Mesodermal cell (in vitro differentiated cells): ENCODE data around the gene DRG2.

Experiments used
- H3K27ac ChIP-seq: 2 replicates; pipeline ENCODE4 v1.7.0; 2013; ENCODE audit warnings: mild to moderate bottlenecking, low read depth, low read length, moderate library complexity; ENCODE audit not compliant: severe bottlenecking
- H3K36me3 ChIP-seq: 2 replicates; pipeline ENCODE4 v1.7.1; 2013; ENCODE audit warnings: mild to moderate bottlenecking, low read length, moderate library complexity; ENCODE audit not compliant: control insufficient read depth, insufficient read depth
- H3K4me1 ChIP-seq: one replicate; pipeline ENCODE4 v1.7.1; 2013; ENCODE audit warnings: mild to moderate bottlenecking, low read length; ENCODE audit not compliant: insufficient read depth, control insufficient read depth, poor library complexity, severe bottlenecking
- H3K4me3 ChIP-seq: 2 replicates; pipeline ENCODE4 v1.7.0; 2013; ENCODE audit warnings: low read length, control low read depth, mild to moderate bottlenecking; ENCODE audit not compliant: insufficient read depth, poor library complexity, severe bottlenecking; ENCODE audit errors: extremely low read depth
- H3K9me3 ChIP-seq: 2 replicates; pipeline ENCODE4 v1.7.1; 2013; ENCODE audit warnings: mild to moderate bottlenecking, low read length, moderate library complexity; ENCODE audit not compliant: control insufficient read depth
- WGBS, 2 experiments: methylation state at CpG; one replicate each; pipeline ENCODE4 v1.1.5; 2013; ENCODE audit warnings: missing lambda C conversion rate in 2 of 2; ENCODE audit not compliant: insufficient coverage in 2 of 2; 5-methylcytosine and 5-hydroxymethylcytosine counted together

DRG2 gene

DNA sequence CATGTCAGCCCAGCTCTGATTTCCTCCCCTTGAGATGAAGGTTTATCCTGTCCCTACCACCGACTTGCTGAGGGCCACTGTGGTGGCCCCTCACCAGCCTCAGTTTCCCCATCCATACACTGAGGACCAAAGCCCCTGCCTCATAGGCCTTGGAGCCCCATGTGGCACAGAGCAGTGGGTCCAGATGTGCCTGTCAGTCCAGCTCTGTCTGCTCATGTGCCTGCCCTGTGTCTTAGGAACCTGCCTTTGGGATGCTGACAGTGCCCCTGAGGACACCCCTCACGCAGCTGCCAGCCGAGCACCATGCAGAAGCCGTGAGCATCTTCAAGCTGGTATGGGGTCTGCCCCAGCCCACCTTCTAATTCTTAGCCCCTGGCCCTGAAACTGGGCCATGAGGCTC, 56.5 kb downstream of the DRG2 start:
- Histone ChIP-seq H3K9me3 (no peaks in the 10 kb centered on the region), H3K27ac (no peak overlapping the region), H3K4me3 (no peak overlapping the region), H3K4me1 (no peaks in the 10 kb centered on the region), H3K36me3 (no peaks in the 10 kb centered on the region)
- 77 to 88% methylated on average over 4 of the region's 4 CpGs for WGBS, 2 experiments

DNA sequence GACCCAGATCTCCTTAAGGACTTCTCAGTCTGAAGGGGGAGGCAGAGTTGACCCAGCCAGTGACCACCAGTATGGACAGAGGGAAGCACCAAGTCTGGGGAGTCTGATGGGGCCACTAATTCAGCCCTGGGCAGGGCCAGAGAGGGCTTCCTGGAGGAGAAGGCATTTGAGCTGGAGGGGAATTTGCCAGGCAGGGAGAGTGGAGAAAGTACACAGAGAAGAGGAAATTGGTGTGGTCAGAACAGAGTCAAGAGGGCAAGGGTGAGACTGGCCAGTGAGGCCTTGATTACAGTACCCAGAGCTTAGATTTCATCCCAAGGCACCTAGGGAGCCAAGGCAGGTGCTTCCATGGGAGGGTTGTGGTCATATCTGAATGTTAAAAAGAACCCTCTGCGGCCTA, 57.1 kb downstream of the DRG2 start:
- Histone ChIP-seq H3K9me3 (no peaks in the 10 kb centered on the region), H3K4me3 (no peak overlapping the region), H3K4me1 (no peaks in the 10 kb centered on the region), H3K36me3 (no peaks in the 10 kb centered on the region), H3K27ac (no peak overlapping the region)
- 79 to 100% methylated on average over 1 of the region's 1 CpG for WGBS, 2 experiments

DNA sequence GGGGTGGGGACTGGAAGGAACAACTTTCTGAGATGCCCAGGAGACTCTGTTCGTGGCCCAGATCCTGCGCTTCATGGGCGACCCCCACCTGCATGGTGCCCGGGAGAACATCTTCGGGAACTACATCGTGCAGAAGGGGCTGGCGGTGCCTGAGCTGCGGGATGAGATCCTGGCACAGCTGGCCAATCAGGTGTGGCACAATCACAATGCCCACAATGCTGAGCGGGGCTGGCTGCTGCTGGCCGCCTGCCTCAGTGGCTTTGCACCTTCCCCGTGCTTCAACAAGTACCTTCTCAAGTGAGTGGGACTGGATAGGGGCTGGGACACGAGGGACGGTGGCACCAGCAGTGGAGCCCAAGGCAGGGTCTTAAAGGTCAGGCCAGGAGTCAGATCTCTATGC, 58.1 kb downstream of the DRG2 start:
- Histone ChIP-seq H3K36me3 (no peaks in the 10 kb centered on the region), H3K27ac (no peak overlapping the region), H3K9me3 (no peaks in the 10 kb centered on the region), H3K4me1 (no peaks in the 10 kb centered on the region), H3K4me3 (no peak overlapping the region)
- 87 to 89% methylated on average over 13 of the region's 13 CpGs for WGBS, 2 experiments

DNA sequence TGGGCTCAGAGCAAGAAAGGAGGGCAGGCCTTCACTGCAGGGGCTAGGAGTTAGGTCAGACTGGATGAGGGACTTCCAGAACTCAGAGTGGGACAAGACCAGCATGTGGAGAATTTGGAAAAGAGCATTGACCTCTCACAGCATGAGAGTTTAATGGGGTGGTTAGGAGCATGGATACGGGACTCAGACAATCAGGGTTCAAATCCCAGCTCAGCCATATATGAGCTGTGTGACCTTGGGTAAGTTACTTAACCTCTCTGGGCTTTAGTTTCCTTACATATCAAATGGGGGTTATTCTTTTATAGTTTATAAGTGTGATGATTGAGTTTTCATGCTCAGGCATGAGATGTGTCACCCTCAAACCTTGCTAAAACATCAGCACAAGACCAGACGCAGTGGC, 58.5 kb downstream of the DRG2 start:
- no peak overlapping the region for H3K27ac ChIP-seq
- no peaks in the 10 kb centered on the region for H3K36me3 ChIP-seq
- no peak overlapping the region for H3K4me3 ChIP-seq
- 86 to 100% methylated on average over 1 to 2 of the region's 2 CpGs for WGBS, 2 experiments
- no peaks in the 10 kb centered on the region for H3K9me3 ChIP-seq
- H3K4me1 ChIP-seq = no peaks in the 10 kb centered on the region

DNA sequence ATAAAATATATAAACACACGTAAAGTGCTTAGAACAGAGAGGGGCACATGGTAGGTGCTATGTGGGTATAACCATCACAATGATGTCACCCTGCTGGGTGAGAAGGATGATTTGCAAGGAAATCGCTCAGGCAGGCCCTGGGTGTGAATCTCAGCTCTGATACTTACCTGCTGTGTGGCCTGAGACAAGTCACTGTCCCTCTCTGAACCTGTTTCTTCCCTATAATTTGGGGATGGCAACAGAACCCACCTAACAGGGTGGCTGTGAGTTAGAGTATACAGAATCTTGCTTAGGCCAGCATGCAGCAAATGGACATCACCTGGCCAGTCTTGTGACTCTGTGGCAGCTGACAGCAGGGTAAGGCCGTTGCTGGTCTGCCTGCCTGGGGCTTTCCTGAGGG, 59.2 kb downstream of the DRG2 start:
- no peaks in the 10 kb centered on the region for H3K4me1 ChIP-seq
- 78 to 92% methylated on average over 3 of the region's 3 CpGs for WGBS, 2 experiments
- H3K27ac ChIP-seq = no peak overlapping the region
- H3K9me3 ChIP-seq = no peaks in the 10 kb centered on the region
- no peaks in the 10 kb centered on the region for H3K36me3 ChIP-seq
- H3K4me3 ChIP-seq = no peak overlapping the region

DNA sequence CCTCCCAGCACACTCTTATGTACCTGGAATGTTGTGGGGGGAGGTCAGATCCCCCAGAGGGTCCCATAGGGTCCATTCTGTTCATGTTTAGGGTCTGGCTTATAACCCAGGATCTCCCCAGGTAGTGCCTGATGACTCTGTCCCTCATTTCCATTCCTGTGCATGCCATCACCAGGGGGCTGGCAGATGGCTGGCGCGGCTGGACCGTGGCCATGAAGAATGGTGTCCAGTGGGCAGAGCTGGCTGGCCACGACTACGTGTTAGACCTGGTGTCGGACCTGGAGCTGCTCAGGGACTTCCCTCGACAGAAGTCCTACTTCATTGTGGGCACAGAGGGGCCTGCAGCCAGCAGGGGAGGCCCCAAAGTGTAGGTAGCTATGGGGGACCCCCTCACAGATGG, 60.8 kb downstream of the DRG2 start:
- H3K4me1 ChIP-seq = no peaks in the 10 kb centered on the region
- no peaks in the 10 kb centered on the region for H3K36me3 ChIP-seq
- no peak overlapping the region for H3K27ac ChIP-seq
- 88 to 92% methylated on average over 6 to 7 of the region's 7 CpGs for WGBS, 2 experiments
- no peaks in the 10 kb centered on the region for H3K9me3 ChIP-seq
- no peak overlapping the region for H3K4me3 ChIP-seq

DNA sequence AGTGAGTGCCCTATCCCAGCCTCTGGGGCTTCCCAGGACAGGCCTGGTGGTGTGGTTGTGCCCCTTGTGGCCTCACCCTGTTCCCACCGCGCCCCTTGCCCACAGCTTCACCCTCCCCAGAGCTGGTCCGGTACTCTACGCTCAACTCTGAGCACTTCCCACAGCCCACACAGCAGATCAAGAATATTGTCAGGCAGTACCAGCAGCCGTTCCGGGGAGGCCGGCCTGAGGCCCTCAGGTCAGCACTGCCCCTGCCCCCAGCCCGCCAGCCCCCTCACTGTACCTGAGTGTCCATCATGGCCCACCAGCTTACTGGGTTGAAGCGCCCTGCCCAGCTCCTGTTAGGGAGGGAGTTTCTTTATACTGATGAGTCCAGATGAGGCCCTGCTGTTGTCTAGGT, 63.5 kb downstream of the DRG2 start:
- no peaks in the 10 kb centered on the region for H3K9me3 ChIP-seq
- H3K27ac ChIP-seq = no peak overlapping the region
- H3K36me3 ChIP-seq = no peaks in the 10 kb centered on the region
- H3K4me3 ChIP-seq = no peak overlapping the region
- no peaks in the 10 kb centered on the region for H3K4me1 ChIP-seq
- 100% methylated on average over 2 of the region's 9 CpGs for WGBS, 2 experiments

DNA sequence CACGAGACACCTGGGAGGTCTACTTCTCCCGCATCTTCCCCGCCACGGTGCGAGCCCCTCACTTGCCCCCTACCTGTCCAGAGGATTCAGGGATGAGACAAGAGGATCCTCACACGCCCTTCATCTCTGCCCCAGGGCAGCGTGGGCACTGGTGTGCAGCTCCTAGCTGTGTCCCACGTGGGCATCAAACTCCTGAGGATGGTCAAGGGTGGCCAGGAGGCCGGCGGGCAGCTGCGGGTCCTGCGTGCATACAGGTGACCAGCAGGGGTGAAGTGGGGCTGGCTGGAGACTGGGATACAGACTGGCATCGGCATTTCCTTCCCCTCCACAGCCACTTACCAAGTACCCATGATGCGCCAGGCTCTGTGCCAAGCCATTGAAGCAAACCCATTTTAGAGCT, 67.4 kb downstream of the DRG2 start:
- H3K4me1 ChIP-seq = no peaks in the 10 kb centered on the region
- 89 to 92% methylated on average over 10 to 12 of the region's 14 CpGs for WGBS, 2 experiments

DNA sequence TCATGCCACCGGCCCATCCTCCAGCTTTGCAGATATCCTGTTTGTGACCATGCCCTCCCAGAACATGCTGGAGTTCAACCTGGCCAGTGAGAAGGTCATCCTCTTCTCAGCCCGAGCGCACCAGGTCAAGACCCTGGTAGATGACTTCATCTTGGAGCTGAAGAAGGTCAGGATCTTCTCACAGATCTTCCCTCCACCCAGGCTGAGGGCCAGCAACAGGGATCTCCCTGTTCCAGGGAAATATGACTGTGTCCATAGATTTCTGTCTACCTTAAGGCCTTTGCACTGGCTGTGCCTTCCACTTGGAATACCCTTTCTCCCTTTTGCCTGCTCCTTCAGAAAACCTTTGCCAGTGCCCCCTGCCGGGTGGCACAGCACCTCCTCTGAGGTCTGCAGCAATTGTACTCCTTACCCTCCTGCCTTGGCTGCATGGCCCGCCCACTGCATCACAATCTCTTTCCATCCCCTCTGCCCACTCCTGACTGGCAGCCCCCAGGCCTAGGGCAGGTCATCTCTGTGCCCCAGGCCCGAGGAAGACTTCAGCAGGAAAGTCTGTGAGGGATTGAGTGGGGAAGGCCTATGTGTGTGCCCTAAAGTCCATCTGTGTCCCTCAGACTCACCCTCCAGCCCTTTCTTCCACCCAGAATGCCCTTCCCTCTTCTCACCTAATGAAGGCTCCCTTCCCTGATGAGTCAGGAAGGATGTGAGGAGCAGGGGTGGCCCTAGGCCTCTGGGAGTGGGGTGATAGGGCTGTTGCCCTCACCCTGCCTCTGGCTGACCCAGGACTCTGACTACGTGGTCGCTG, 68.6 kb downstream of the DRG2 start:
- Histone ChIP-seq H3K4me3 (no peak overlapping the region), H3K36me3 (no peaks in the 10 kb centered on the region), H3K27ac (no peak overlapping the region), H3K4me1 (no peaks in the 10 kb centered on the region), H3K9me3 (no peaks in the 10 kb centered on the region)
- 80 to 83% methylated on average over 5 of the region's 8 CpGs for whole genome bisulfite sequencing, 2 experiments

More for the DNA sequence above, 67.4 kb downstream of the DRG2 start:
- Histone ChIP-seq H3K36me3 (no peaks in the 10 kb centered on the region), H3K27ac (no peak overlapping the region), H3K9me3 (no peaks in the 10 kb centered on the region), H3K4me3 (no peak overlapping the region)

DNA sequence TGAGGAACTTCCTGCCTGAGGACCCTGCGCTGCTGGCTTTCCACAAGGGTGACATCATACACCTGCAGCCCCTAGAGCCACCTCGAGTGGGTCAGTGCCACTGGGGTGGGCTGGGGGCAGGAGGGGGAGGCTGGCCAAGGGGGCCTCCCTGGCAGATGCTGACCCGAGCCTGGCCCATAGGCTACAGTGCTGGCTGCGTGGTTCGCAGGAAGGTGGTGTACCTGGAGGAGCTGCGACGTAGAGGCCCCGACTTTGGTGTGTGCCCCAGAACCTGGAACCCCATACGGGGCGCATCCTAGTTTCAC, 69.2 kb downstream of the DRG2 start:
- no peaks in the 10 kb centered on the region for H3K36me3 ChIP-seq
- H3K4me1 ChIP-seq = no peaks in the 10 kb centered on the region
- 96 to 97% methylated on average over 9 to 10 of the region's 10 CpGs for WGBS, 2 experiments

More for the DNA sequence above, 69.2 kb downstream of the DRG2 start:
- H3K4me3 ChIP-seq = no peak overlapping the region
- no peak overlapping the region for H3K27ac ChIP-seq
- H3K9me3 ChIP-seq = no peaks in the 10 kb centered on the region
